Spleen (tissue), 7 donors: ENCODE results near the gene LRRTM4.

Source experiments
- CTCF ChIP-seq, 11 experiments: fragments of 200-600 bp in 7 of 11; fragments of 450-650 bp in 4 of 11; sonication (generic) in 4 of 11; IDR thresholded peaks in 8 of 11; conservative IDR thresholded peaks in 3 of 11; 1 replicate in 7 of 11; 2 replicates in 4 of 11; pipeline versions ENCODE4 v1.4.0 to v1.8.0; 2016 to 2021; ENCODE audit warnings: antibody characterized with exemption in 11 of 11, inconsistent platforms in 4 of 11, mild to moderate bottlenecking in 1 of 11
- POLR2A ChIP-seq, 3 donors: fragments of 450-650 bp; IDR thresholded peaks; one replicate each; pipeline ENCODE4 v1.5.1; 2017; ENCODE audit warnings: antibody characterized with exemption in 3 of 3, mild to moderate bottlenecking in 1 of 3
- donor health status: DM: no; HTN: no; CAD: no; lungs with moderate emphysema.
- donor health status: DM: no; HTN: no; CAD: no.
- donor health status: DM: no; HTN: no; CAD: no.

GRCh38 chr2:77102927-77103326, 419.2 kb downstream of the LRRTM4 start:
- TF ChIP-seq CTCF (IDR thresholded peaks at IDR 0.05 in 8 of 11, conservative IDR thresholded peaks at IDR 0.05 in 3 of 11) (no peak), POLR2A (IDR thresholded peaks at IDR 0.05) (no peak)
